HEK293 (cell line): ENCODE measurements around the gene EPS8L1.

Experiments
- CTCF ChIA-PET: fragments of 350-600 bp; formaldehyde crosslinking; extraction: SDS; loops from one replicate; lab custom pipeline; 2021; ENCODE audit warnings: antibody characterized with exemption; lab: Yijun Ruan, JAX
- POLR2A ChIA-PET: fragments of 300-600 bp; formaldehyde crosslinking; extraction: SDS; loops from one replicate; lab custom pipeline; 2020; ENCODE audit warnings: antibody characterized with exemption, inconsistent platforms; lab: Yijun Ruan, JAX
- H3K27ac ChIP-seq: fragments of 200-500 bp; sonication (Bioruptor generic); 2 replicates; pipeline ENCODE4 v1.5.1; 2014; ENCODE audit warnings: low read depth, low read length, control low read depth, inconsistent platforms; ENCODE audit errors: extremely low read depth
- H3K36me3 ChIP-seq, 2 experiments: fragments of 200-500 bp in 1 of 2; sonication (Bioruptor generic) in 1 of 2; 1 replicate in 1 of 2; 2 replicates in 1 of 2; pipeline ENCODE4 v1.5.1; 2014 to 2017; ENCODE audit warnings: inconsistent platforms in 2 of 2, low read length in 2 of 2; ENCODE audit not compliant: control insufficient read depth in 2 of 2, insufficient read depth in 1 of 2
- H3K4me1 ChIP-seq: fragments of 200-500 bp; sonication (Bioruptor generic); 2 replicates; pipeline ENCODE4 v1.5.1; 2014; ENCODE audit warnings: mild to moderate bottlenecking, low read length, inconsistent platforms; ENCODE audit not compliant: control insufficient read depth, insufficient read depth
- H3K4me3 ChIP-seq: 2 replicates; pipeline ENCODE4 v1.5.1; 2011; ENCODE audit warnings: low read depth, mild to moderate bottlenecking, control low read depth, low read length, moderate library complexity
- H3K9me3 ChIP-seq: fragments of 200-500 bp; sonication (Bioruptor generic); 2 replicates; pipeline ENCODE4 v1.5.1; 2014; ENCODE audit warnings: low read depth, low read length, inconsistent platforms; ENCODE audit not compliant: control insufficient read depth, insufficient read depth
- KLF16 ChIP-seq: fragments of 450-650 bp; formaldehyde crosslinking; IDR thresholded peaks from 2 replicates; pipeline ENCODE4 v1.5.1; 2017; ENCODE audit warnings: missing biosample characterization, missing genetic modification characterization
- PRDM1 ChIP-seq: fragments of 450-650 bp; formaldehyde crosslinking; IDR thresholded peaks from 2 replicates; pipeline ENCODE4; 2016; ENCODE audit warnings: missing biosample characterization, missing genetic modification characterization
- PRDM6 ChIP-seq: fragments of 450-650 bp; formaldehyde crosslinking; IDR thresholded peaks from 2 replicates; pipeline ENCODE4 v1.5.1; 2017; ENCODE audit warnings: missing biosample characterization, missing genetic modification characterization
- REPIN1 ChIP-seq: fragments of 450-650 bp; formaldehyde crosslinking; IDR thresholded peaks from 2 replicates; pipeline ENCODE4 v1.5.1; 2017; ENCODE audit warnings: missing biosample characterization, missing genetic modification characterization, low read depth
- SALL2 ChIP-seq: fragments of 450-650 bp; formaldehyde crosslinking; IDR thresholded peaks from 2 replicates; pipeline ENCODE4 v1.5.0; 2017; ENCODE audit warnings: missing biosample characterization, mild to moderate bottlenecking, missing genetic modification characterization, borderline replicate concordance
- YY1 ChIP-seq: fragments of 450-650 bp; formaldehyde crosslinking; IDR thresholded peaks from 2 replicates; pipeline ENCODE4 v1.5.1; 2018; ENCODE audit warnings: missing biosample characterization, missing genetic modification characterization
- ZFHX2 ChIP-seq: fragments of 450-650 bp; formaldehyde crosslinking; conservative IDR thresholded peaks from 2 replicates; pipeline ENCODE4 v1.5.1; 2016; ENCODE audit warnings: missing biosample characterization, missing genetic modification characterization
- ZNF10 ChIP-seq: fragments of 450-650 bp; formaldehyde crosslinking; IDR thresholded peaks from 2 replicates; pipeline ENCODE4 v1.5.1; 2017; ENCODE audit warnings: missing biosample characterization, missing genetic modification characterization
- ZNF362 ChIP-seq: fragments of 450-650 bp; formaldehyde crosslinking; IDR thresholded peaks from 2 replicates; pipeline ENCODE4 v1.5.1; 2016; ENCODE audit warnings: missing biosample characterization, missing genetic modification characterization
- ZNF426 ChIP-seq: fragments of 450-650 bp; formaldehyde crosslinking; IDR thresholded peaks from 2 replicates; pipeline ENCODE4 v1.5.1; 2017; ENCODE audit warnings: missing biosample characterization, missing genetic modification characterization, mild to moderate bottlenecking, inconsistent platforms, moderate library complexity
- ZNF473 ChIP-seq: fragments of 450-650 bp; formaldehyde crosslinking; IDR thresholded peaks from 2 replicates; pipeline ENCODE4 v1.5.1; 2017; ENCODE audit warnings: missing biosample characterization, missing genetic modification characterization
- ZNF518A ChIP-seq: fragments of 450-650 bp; formaldehyde crosslinking; conservative IDR thresholded peaks from 2 replicates; pipeline ENCODE4 v1.5.1; 2016; ENCODE audit warnings: low read depth, missing biosample characterization, missing genetic modification characterization
- ZNF621 ChIP-seq: fragments of 450-650 bp; formaldehyde crosslinking; IDR thresholded peaks from 2 replicates; pipeline ENCODE4 v1.5.1; 2017; ENCODE audit warnings: missing biosample characterization, missing genetic modification characterization
- ZSCAN30 ChIP-seq: fragments of 450-650 bp; IDR thresholded peaks from 2 replicates; pipeline ENCODE4 v1.5.1; 2018; ENCODE audit warnings: missing biosample characterization, mild to moderate bottlenecking, missing genetic modification characterization, moderate library complexity
- TF ChIP-seq, protein P1 (sequence below): IDR thresholded peaks from 2 replicates; pipeline ENCODE4 v1.6.1; 2011; ENCODE audit warnings: mild to moderate bottlenecking, low read depth, low read length, borderline replicate concordance
- TF ChIP-seq, protein P2 (sequence below): fragments of 450-650 bp; formaldehyde crosslinking; IDR thresholded peaks from 2 replicates; pipeline ENCODE4 v1.5.1; 2016; ENCODE audit warnings: missing biosample characterization, missing genetic modification characterization, borderline replicate concordance
- TF ChIP-seq, protein P3 (sequence below): fragments of 450-650 bp; formaldehyde crosslinking; IDR thresholded peaks from 2 replicates; pipeline ENCODE4 v1.5.1; 2016; ENCODE audit warnings: missing biosample characterization, missing genetic modification characterization

The EPS8L1 gene

GRCh38 chr19:55041627-55042343 lies 33.9 kb upstream of the EPS8L1 start:
- TF ChIP-seq ZNF10 (tag by site-specific recombination): no peak
- no peak for TF ChIP-seq ZSCAN30 (tag by site-specific recombination)
- TF ChIP-seq ZNF621 (tag by site-specific recombination): no peak
- TF ChIP-seq, protein P1, sequence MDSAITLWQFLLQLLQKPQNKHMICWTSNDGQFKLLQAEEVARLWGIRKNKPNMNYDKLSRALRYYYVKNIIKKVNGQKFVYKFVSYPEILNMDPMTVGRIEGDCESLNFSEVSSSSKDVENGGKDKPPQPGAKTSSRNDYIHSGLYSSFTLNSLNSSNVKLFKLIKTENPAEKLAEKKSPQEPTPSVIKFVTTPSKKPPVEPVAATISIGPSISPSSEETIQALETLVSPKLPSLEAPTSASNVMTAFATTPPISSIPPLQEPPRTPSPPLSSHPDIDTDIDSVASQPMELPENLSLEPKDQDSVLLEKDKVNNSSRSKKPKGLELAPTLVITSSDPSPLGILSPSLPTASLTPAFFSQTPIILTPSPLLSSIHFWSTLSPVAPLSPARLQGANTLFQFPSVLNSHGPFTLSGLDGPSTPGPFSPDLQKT: no peak
- TF ChIP-seq ZNF426 (tag by site-specific recombination): no peak
- TF ChIP-seq YY1 (tag by site-specific recombination): no peak
- TF ChIP-seq KLF16: no peak
- no peak for TF ChIP-seq PRDM1 (tag by site-specific recombination)
- no peak for TF ChIP-seq REPIN1 (tag by site-specific recombination)
- TF ChIP-seq, protein P2, sequence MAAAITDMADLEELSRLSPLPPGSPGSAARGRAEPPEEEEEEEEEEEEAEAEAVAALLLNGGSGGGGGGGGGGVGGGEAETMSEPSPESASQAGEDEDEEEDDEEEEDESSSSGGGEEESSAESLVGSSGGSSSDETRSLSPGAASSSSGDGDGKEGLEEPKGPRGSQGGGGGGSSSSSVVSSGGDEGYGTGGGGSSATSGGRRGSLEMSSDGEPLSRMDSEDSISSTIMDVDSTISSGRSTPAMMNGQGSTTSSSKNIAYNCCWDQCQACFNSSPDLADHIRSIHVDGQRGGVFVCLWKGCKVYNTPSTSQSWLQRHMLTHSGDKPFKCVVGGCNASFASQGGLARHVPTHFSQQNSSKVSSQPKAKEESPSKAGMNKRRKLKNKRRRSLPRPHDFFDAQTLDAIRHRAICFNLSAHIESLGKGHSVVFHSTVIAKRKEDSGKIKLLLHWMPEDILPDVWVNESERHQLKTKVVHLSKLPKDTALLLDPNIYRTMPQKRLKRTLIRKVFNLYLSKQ (tag by site-specific recombination): no peak
- TF ChIP-seq ZNF473: no peak
- no peak for TF ChIP-seq ZNF518A (tag by site-specific recombination)
- no peak for TF ChIP-seq ZNF362
- CTCF ChIA-PET: interaction anchor here (0.6 kb wide), 1 partner anchor 366 kb away, joined by 4 read pairs; no protein-coding TSS in a partner anchor

DNA sequence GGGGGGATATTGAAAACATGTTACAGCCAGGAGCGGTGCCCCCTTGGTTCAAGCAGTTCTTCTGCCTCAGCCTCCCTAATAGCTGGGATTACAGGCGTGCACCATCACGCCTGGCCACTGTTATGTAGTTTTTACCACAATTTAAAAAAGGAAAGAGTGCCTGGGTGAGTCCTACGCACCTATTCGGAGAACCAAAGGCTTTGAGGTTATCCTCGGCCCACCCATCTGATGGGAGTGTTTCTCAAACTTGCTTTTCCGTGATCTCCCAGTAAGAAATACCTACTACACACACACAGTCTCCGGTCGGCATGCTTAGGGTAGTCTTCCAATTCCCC lies 33.4 kb upstream of the EPS8L1 start:
- H3K9me3 ChIP-seq: no peaks in the 10 kb centered on the region
- ChIA-PET CTCF (no interaction called here), POLR2A (no interaction called here)
- H3K36me3 ChIP-seq: peaks cover 11 to 49% of the 10 kb centered on the region in 2 experiments; a peak in 2 of 3 replicates
- no peaks in the 10 kb centered on the region for H3K4me1 ChIP-seq
- no peak overlapping the region for H3K4me3 ChIP-seq
- H3K27ac ChIP-seq: no peak overlapping the region
- TF ChIP-seq, protein P3, sequence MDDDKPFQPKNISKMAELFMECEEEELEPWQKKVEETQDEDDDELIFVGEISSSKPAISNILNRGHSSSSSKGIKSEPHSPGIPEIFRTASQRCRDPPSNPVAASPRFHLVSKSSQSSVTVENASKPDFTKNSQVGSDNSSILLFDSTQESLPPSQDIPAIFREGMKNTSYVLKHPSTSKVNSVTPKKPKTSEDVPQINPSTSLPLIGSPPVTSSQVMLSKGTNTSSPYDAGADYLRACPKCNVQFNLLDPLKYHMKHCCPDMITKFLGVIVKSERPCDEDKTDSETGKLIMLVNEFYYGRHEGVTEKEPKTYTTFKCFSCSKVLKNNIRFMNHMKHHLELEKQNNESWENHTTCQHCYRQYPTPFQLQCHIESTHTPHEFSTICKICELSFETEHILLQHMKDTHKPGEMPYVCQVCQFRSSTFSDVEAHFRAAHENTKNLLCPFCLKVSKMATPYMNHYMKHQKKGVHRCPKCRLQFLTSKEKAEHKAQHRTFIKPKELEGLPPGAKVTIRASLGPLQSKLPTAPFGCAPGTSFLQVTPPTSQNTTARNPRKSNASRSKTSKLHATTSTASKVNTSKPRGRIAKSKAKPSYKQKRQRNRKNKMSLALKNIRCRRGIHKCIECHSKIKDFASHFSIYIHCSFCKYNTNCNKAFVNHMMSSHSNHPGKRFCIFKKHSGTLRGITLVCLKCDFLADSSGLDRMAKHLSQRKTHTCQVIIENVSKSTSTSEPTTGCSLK (tag by site-specific recombination): no peak
- no peak for TF ChIP-seq SALL2 (tag by site-specific recombination)
- no peak for TF ChIP-seq ZFHX2 (tag by site-specific recombination)
- TF ChIP-seq PRDM6 (tag by site-specific recombination): no peak

More at GRCh38 chr19:55041627-55042343, 33.9 kb upstream of the EPS8L1 start:
- Histone ChIP-seq H3K4me3 (no peak overlapping the region), H3K27ac (no peak overlapping the region), H3K4me1 (no peaks in the 10 kb centered on the region), H3K36me3 (peaks cover 11 to 44% of the 10 kb centered on the region in 2 experiments; a peak in 2 of 3 replicates), H3K9me3 (no peaks in the 10 kb centered on the region)
- POLR2A ChIA-PET: no interaction called here
